Measurements from ENCODE around the gene CSGALNACT2.
A peak's percentile ranks its signal among the peaks of the same experiment; 100 is the strongest.

The CSGALNACT2 gene

GRCh38 chr10:43201545-43202131 is 63.4 kb downstream of the CSGALNACT2 start:
- Histone ChIP-seq H3K4me3 (replicated peaks; ENCODE audit: low read depth, low read length) (no peak overlapping the region), H3K36me3 (ENCODE audit: control insufficient read depth, insufficient read depth, low read length) (no peaks in the 10 kb centered on the region), H3K27me3 (replicated peaks; ENCODE audit: control insufficient read depth, insufficient read depth, low read length) (no peaks in the 10 kb centered on the region; the same call in 1 of the 2 replicates)
- TF ChIP-seq CTCF (IDR thresholded peaks at IDR 0.05; ENCODE audit: insufficient read depth, low read length, poor library complexity, severe bottlenecking), result no peak
- no peak for DNase-seq (ENCODE audit: extremely low read depth, insufficient read length)

DNA sequence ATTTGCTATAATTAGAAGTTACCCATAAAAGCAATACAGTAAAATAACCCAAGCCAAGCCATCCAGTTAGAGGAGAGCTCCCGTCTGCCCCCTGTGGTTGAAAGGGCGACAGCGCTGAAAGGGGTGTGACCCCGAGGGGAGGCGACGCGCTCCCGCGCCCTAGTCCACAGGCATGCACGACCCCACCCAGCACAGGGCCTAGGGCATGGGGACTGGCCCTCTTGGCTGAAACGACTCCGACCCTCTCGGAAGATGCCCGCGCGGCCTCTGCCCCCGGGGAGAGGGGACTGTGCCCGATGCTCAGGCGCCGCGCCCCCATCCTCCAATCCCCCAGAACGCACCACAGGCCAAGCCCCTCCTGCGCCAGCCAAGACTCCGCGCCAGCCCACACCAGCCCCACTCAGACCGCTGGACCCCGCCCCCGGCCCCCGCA is 64.0 kb downstream of the CSGALNACT2 start:
- H3K4me3 ChIP-seq (replicated peaks; ENCODE audit: low read depth, low read length), result peak overlapping the region; percentile 58
- no peaks in the 10 kb centered on the region for H3K36me3 ChIP-seq (ENCODE audit: control insufficient read depth, insufficient read depth, low read length)
- DNase-seq (ENCODE audit: extremely low read depth, insufficient read length), result peak; percentile 43
- TF ChIP-seq CTCF (IDR thresholded peaks at IDR 0.05; ENCODE audit: insufficient read depth, low read length, poor library complexity, severe bottlenecking), result peak; percentile 84
- no peaks in the 10 kb centered on the region; the same call in 1 of the 2 replicates for H3K27me3 ChIP-seq (replicated peaks; ENCODE audit: control insufficient read depth, insufficient read depth, low read length)

GRCh38 chr10:43202657-43203447 is 64.6 kb downstream of the CSGALNACT2 start:
- DNase-seq (ENCODE audit: extremely low read depth, insufficient read length), result peak; percentile 29

GRCh38 chr10:43203448-43204041 is 65.3 kb downstream of the CSGALNACT2 start:
- Histone ChIP-seq H3K36me3 (ENCODE audit: control insufficient read depth, insufficient read depth, low read length) (no peaks in the 10 kb centered on the region), H3K27me3 (replicated peaks; ENCODE audit: control insufficient read depth, insufficient read depth, low read length) (no peaks in the 10 kb centered on the region), H3K4me3 (replicated peaks; ENCODE audit: low read depth, low read length) (no peak overlapping the region)
- no peak for TF ChIP-seq CTCF (IDR thresholded peaks at IDR 0.05; ENCODE audit: insufficient read depth, low read length, poor library complexity, severe bottlenecking)
- no peak for DNase-seq (ENCODE audit: extremely low read depth, insufficient read length)

More at GRCh38 chr10:43202657-43203447, 64.6 kb downstream of the CSGALNACT2 start:
- H3K4me3 ChIP-seq (replicated peaks; ENCODE audit: low read depth, low read length), result peak overlapping the region; percentile 58
- TF ChIP-seq CTCF (IDR thresholded peaks at IDR 0.05; ENCODE audit: insufficient read depth, low read length, poor library complexity, severe bottlenecking), result no peak
- no peaks in the 10 kb centered on the region; the same call in 1 of the 2 replicates for H3K27me3 ChIP-seq (replicated peaks; ENCODE audit: control insufficient read depth, insufficient read depth, low read length)
- H3K36me3 ChIP-seq (ENCODE audit: control insufficient read depth, insufficient read depth, low read length), result no peaks in the 10 kb centered on the region

- H3K27me3 ChIP-seq (replicated peaks; ENCODE audit: control insufficient read depth, insufficient read depth, low read length), result no peaks in the 10 kb centered on the region
- H3K36me3 ChIP-seq (ENCODE audit: control insufficient read depth, insufficient read depth, low read length), result no peaks in the 10 kb centered on the region
- DNase-seq (ENCODE audit: extremely low read depth, insufficient read length), result no peak
These were observed 66.0 kb downstream of the CSGALNACT2 start for GRCh38 chr10:43204042-43204942.

More at GRCh38 chr10:43204042-43204942, 66.0 kb downstream of the CSGALNACT2 start:
- H3K4me3 ChIP-seq (replicated peaks; ENCODE audit: low read depth, low read length), result no peak overlapping the region
- TF ChIP-seq CTCF (IDR thresholded peaks at IDR 0.05; ENCODE audit: insufficient read depth, low read length, poor library complexity, severe bottlenecking), result no peak

All from GM06990 (cell line).